HepG2 (cell line): ENCODE data around the gene NREP. TPM values are rescaled to one million over a fixed set of nuclear protein-coding genes. Genes with fewer than 3 reads are reported as not detected.

ENCODE experiments used
- ATRX ChIP-seq: sonication (generic); formaldehyde crosslinking; IDR thresholded peaks from 2 replicates; pipeline ENCODE4 v1.4.0; 2020; ENCODE audit warnings: missing genetic modification reagents, borderline replicate concordance
- CBFB ChIP-seq: sonication (generic); formaldehyde crosslinking; IDR thresholded peaks from 2 replicates; pipeline ENCODE4 v1.4.0; 2020; ENCODE audit warnings: missing genetic modification reagents
- DZIP1 ChIP-seq: sonication (generic); formaldehyde crosslinking; IDR thresholded peaks from 2 replicates; pipeline ENCODE4 v1.5.0; 2020; ENCODE audit warnings: mild to moderate bottlenecking, missing genetic modification reagents
- KDM2A ChIP-seq: sonication (generic); formaldehyde crosslinking; IDR thresholded peaks from 2 replicates; pipeline ENCODE4 v1.4.0; 2020; ENCODE audit warnings: low read depth, missing genetic modification reagents, borderline replicate concordance
- MYPOP ChIP-seq: sonication (generic); formaldehyde crosslinking; IDR thresholded peaks from 2 replicates; pipeline ENCODE4 v1.8.1; 2023; ENCODE audit warnings: mild to moderate bottlenecking, moderate library complexity, missing genetic modification reagents
- NCOR1 ChIP-seq: fragments of 200-600 bp; sonication (generic); IDR thresholded peaks from 2 replicates; pipeline ENCODE4 v1.7.0; 2017; ENCODE audit warnings: antibody characterized with exemption, low read length, borderline replicate concordance
- NFRKB ChIP-seq: fragments of 450-650 bp; IDR thresholded peaks from 2 replicates; pipeline ENCODE4 v1.6.1; 2017
- NFYB ChIP-seq: sonication (generic); formaldehyde crosslinking; IDR thresholded peaks from 2 replicates; pipeline ENCODE4 v1.4.0; 2020; ENCODE audit warnings: missing genetic modification reagents
- NR2F1 ChIP-seq, 2 experiments: fragments of 450-650 bp in 1 of 2; formaldehyde crosslinking in 1 of 2; IDR thresholded peaks; 2 replicates each; pipeline versions ENCODE4 v1.5.0 to v1.6.1; 2016 to 2020; ENCODE audit warnings: mild to moderate bottlenecking in 1 of 2, missing compliant biosample characterization in 1 of 2, missing genetic modification reagents in 1 of 2, moderate library complexity in 1 of 2
- PLRG1 ChIP-seq: fragments of 450-650 bp; conservative IDR thresholded peaks from 2 replicates; pipeline ENCODE4 v1.6.1; 2016
- RNF219 ChIP-seq: sonication (generic); formaldehyde crosslinking; IDR thresholded peaks from 2 replicates; pipeline ENCODE4 v1.5.0; 2020; ENCODE audit warnings: mild to moderate bottlenecking, missing genetic modification reagents
- RXRA ChIP-seq: sonication (generic); formaldehyde crosslinking; IDR thresholded peaks from 2 replicates; pipeline ENCODE4 v1.5.1; 2020; ENCODE audit warnings: missing genetic modification reagents
- TFE3 ChIP-seq: IDR thresholded peaks from 2 replicates; pipeline ENCODE4 v1.6.1; 2016
- THAP8 ChIP-seq: sonication (generic); formaldehyde crosslinking; IDR thresholded peaks from 2 replicates; pipeline ENCODE4 v1.5.1; 2020; ENCODE audit warnings: missing genetic modification reagents, mild to moderate bottlenecking, borderline replicate concordance
- ZFP90 ChIP-seq: sonication (generic); formaldehyde crosslinking; IDR thresholded peaks from 2 replicates; pipeline ENCODE4 v1.8.0; 2022; ENCODE audit warnings: missing genetic modification reagents, mild to moderate bottlenecking, inconsistent platforms, borderline replicate concordance
- ZNF292 ChIP-seq: sonication (generic); formaldehyde crosslinking; IDR thresholded peaks from 2 replicates; pipeline ENCODE4 v1.8.1; 2022; ENCODE audit warnings: mild to moderate bottlenecking, low read depth, missing genetic modification reagents, borderline replicate concordance
- ZNF576 ChIP-seq: sonication (generic); formaldehyde crosslinking; IDR thresholded peaks from 2 replicates; pipeline ENCODE4 v1.4.0; 2020; ENCODE audit warnings: mild to moderate bottlenecking, missing genetic modification reagents
- polyA plus RNA-seq, 8 experiments: library from polyadenylated mRNA; depleted of rRNA in 3 of 8; stranded (reverse) in 7 of 8; unstranded in 1 of 8; fragments of >200 nt; fragmentation: Illumina TruSeq in 4 of 8; extraction: Trizol in 4 of 8; gene quantifications; 2 replicates each; pipeline versions ENCODE4 v1.2.1 to v1.2.3, GENCODE V29; 2011 to 2016; ENCODE audit warnings: low read depth in 4 of 8, missing spikeins in 1 of 8, mixed read lengths in 1 of 8; ENCODE audit not compliant: insufficient read depth in 1 of 8
- total RNA-seq, 5 experiments: library from RNA; depleted of rRNA; stranded (reverse); fragments of >200 nt; fragmentation: Illumina TruSeq; extraction: Trizol; gene quantifications; 2 replicates each; pipeline ENCODE4 v1.2.3, GENCODE V29; 2016; ENCODE audit warnings: low read depth in 1 of 5

NREP gene
- total and polyA plus RNA-seq, 2 of the 13 experiments (the other 11 are each of a cell fraction or from before 2014, with no cell fraction given): 40.5 to 102 TPM

- TF ChIP-seq TFE3 (CRISPR knock-in tag) (peak; percentile 73), ZFP90 (CRISPR knock-in tag) (peak; percentile 82), NCOR1 (peak; percentile 96; the same call in 1 of the 2 replicates), PLRG1 (no peak), ZNF292 (peak; percentile 58; the same call in 1 of the 2 replicates), RXRA (peak; percentile 94; the same call in 1 of the 2 replicates), DZIP1 (CRISPR knock-in tag) (no peak), THAP8 (no peak), RNF219 (CRISPR knock-in tag) (no peak), MYPOP (CRISPR knock-in tag) (peak; percentile 63; the same call in 1 of the 2 replicates), ZNF576 (CRISPR knock-in tag) (no peak), NR2F1 (CRISPR knock-in tag; IDR thresholded peaks at IDR 0.05) (peak; percentile 91 to 94), KDM2A (CRISPR knock-in tag) (peak; percentile 68), CBFB (peak; percentile 64; the same call in 1 of the 2 replicates), NFYB (CRISPR knock-in tag) (no peak), NFRKB (no peak), ATRX (CRISPR knock-in tag) (no peak)
Measured at GRCh38 chr5:111742177-111742994, 14.6 kb downstream of the NREP start (continued).
